Stimulated activated effector memory CD8-positive, alpha-beta T cell treated with anti-CD3 and anti-CD28 coated beads, Interleukin-12 subunit alpha, Interleukin-12 subunit beta, amount 100 ng/mL, for 72 hours (primary cell): ENCODE measurements around the gene CD177.

Source experiments
- ATAC-seq: fragments of 150-1000 bp; cut with Tn5 transposase; 2 replicates; pipeline ENCODE4 v1.10.0; 2021
- DNase-seq, 2 donors: peaks; one replicate each; pipeline ENCODE4 v3.0.0; 2021 to 2022; ENCODE audit warnings: low spot score in 2 of 2
- H3K27ac Mint-ChIP-seq: one replicate; pipeline ENCODE4 v1.8.0; 2022; ENCODE audit warnings: mild to moderate bottlenecking, mixed read lengths
- H3K36me3 Mint-ChIP-seq: one replicate; pipeline ENCODE4 v1.8.0; 2022; ENCODE audit warnings: mild to moderate bottlenecking, mixed read lengths
- H3K4me1 Mint-ChIP-seq: one replicate; pipeline ENCODE4 v1.8.0; 2022; ENCODE audit warnings: mixed read lengths
- H3K4me3 Mint-ChIP-seq: one replicate; pipeline ENCODE4 v1.8.0; 2022; ENCODE audit warnings: mild to moderate bottlenecking, mixed read lengths
- H3K9me3 Mint-ChIP-seq: one replicate; pipeline ENCODE4 v1.8.0; 2022; ENCODE audit warnings: mixed read lengths

The CD177 gene, protein sequence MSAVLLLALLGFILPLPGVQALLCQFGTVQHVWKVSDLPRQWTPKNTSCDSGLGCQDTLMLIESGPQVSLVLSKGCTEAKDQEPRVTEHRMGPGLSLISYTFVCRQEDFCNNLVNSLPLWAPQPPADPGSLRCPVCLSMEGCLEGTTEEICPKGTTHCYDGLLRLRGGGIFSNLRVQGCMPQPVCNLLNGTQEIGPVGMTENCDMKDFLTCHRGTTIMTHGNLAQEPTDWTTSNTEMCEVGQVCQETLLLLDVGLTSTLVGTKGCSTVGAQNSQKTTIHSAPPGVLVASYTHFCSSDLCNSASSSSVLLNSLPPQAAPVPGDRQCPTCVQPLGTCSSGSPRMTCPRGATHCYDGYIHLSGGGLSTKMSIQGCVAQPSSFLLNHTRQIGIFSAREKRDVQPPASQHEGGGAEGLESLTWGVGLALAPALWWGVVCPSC

DNA sequence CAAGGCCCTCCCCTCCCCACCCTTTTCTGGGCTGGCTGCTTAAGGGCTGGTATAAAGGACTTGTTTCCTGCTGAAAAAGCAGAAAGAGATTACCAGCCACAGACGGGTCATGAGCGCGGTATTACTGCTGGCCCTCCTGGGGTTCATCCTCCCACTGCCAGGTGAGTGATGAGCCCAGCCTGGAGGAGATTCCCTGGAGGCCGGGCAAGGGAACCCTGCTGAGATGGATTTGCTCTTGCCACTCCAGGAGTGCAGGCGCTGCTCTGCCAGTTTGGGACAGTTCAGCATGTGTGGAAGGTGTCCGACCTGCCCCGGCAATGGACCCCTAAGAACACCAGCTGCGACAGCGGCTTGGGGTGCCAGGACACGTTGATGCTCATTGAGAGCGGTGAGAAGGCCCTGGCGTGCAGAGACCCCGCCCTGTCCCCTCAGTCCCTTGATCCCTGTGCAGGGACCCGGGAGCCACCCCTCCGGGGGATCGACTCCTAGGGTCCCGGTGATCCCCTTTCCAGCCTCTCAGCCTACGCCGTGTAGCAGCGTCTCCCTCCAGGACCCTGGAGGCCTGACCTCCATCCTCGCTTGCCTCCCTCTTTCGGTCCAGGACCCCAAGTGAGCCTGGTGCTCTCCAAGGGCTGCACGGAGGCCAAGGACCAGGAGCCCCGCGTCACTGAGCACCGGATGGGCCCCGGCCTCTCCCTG, at the start of gene CD177:
CD177 (plus strand) TSS at position 81 of the 699 bp plus-strand sequence; CDS start at position 110, 29 bp downstream.
- Mint-ChIP-seq H3K4me3 (no peak within 1 kb of the TSS), H3K4me1 (no peaks in the 10 kb centered on the region), H3K36me3 (no peaks in the 10 kb centered on the region), H3K9me3 (no peaks in the 10 kb centered on the region), H3K27ac (no peak within 1 kb of the TSS)
- ATAC-seq: no peak
- no peak for DNase-seq

DNA sequence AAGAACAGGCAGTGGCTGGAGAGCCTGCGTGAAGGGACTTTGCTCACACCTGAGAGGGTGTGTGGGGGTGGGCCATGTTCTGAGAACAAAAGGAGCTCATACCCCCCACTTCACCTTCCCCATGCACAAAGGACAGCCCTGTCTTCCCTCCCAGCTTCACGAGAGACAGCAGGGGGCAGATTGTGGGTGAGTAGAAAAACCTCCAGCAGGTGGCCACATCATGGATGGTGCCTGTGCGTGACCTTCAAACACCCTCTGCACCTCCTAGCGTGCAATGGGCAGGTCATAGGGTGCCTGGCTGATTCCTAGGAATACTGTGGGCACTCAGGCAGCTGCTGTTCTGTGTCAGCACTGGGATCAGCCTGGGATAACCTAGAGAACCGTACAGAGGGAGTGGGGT, 47.8 kb upstream of the CD177 start:
- no peaks in the 10 kb centered on the region for H3K9me3 Mint-ChIP-seq
- no peak overlapping the region for H3K27ac Mint-ChIP-seq
- DNase-seq: no peak

DNA sequence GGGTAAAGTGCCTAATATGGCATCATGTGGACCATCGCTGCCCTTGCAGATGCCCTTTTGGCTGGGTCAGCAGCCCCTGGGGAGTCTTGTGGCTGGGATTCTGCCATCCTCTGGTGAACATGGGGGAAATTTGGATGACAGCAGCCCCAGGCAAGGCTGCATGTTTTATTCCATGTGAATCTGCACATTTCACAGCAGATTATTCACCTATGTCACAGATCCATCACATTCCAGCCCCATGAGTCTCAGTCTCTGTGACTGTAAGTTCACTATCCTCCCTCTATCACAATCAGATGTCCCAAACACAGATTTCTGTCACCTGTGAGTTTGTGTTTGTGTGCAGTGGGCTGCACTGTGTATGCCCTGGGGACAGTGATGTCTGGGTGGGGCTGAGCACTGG, 47.4 kb upstream of the CD177 start:
- H3K9me3 Mint-ChIP-seq: no peaks in the 10 kb centered on the region
- ATAC-seq (no peak), DNase-seq (no peak)
- H3K4me1 Mint-ChIP-seq: no peaks in the 10 kb centered on the region
- H3K36me3 Mint-ChIP-seq: no peaks in the 10 kb centered on the region
- no peak overlapping the region for H3K4me3 Mint-ChIP-seq
- H3K27ac Mint-ChIP-seq: no peak overlapping the region

More for the DNA sequence above, 47.8 kb upstream of the CD177 start:
- no peak overlapping the region for H3K4me3 Mint-ChIP-seq
- no peaks in the 10 kb centered on the region for H3K36me3 Mint-ChIP-seq
- ATAC-seq: no peak
- no peaks in the 10 kb centered on the region for H3K4me1 Mint-ChIP-seq

DNA sequence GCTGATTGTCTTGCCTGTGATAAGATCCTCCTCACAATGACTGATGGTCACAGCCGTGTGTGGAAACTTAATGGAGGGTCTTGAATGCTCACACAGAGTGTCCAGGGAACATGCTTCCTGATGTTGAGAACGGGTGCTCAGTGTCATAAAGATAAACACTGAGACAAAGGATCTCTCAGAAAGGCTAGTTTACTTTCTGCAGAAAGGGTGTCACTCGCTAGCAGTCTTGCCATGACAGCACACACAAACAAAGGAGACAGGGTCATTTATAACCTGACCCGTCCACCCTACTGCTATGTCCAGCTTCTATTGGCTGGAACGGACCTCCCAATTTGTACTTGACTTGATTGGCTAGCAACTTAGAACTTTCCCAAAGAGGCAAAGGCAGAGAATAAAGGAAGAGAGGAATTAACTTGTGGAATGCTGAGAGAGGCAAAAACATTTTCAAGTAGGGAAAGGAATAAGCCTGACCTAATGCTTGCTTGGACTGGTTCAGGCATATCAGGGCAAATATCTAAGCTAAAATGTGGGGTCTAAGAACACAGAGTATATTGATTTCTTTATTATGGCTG, 45.2 kb upstream of the CD177 start:
- Mint-ChIP-seq H3K27ac (no peak overlapping the region), H3K9me3 (no peaks in the 10 kb centered on the region), H3K36me3 (no peaks in the 10 kb centered on the region), H3K4me1 (no peaks in the 10 kb centered on the region), H3K4me3 (no peak overlapping the region)
- no peak for ATAC-seq
- DNase-seq: no peak

DNA sequence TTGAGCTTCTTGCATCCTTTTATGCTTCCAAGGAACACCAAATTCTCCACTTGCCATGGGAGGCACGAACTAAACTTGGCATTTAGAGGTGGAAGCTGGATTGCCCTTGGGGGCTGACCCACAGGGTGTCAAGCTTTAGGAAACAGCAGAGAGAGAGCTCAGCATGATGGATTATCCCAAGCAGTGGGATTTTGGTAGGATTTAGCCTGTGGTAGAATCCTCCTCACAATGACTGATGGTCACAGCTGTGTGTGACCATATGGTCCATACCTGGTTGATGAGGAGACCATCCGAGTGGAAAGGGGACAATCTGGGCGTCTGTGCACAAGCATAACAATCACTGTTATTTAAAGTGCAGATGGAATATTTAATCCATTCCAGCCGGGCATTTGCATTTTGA, 44.0 kb upstream of the CD177 start:
- H3K27ac Mint-ChIP-seq: no peak overlapping the region
- no peaks in the 10 kb centered on the region for H3K36me3 Mint-ChIP-seq
- H3K9me3 Mint-ChIP-seq: no peaks in the 10 kb centered on the region
- ATAC-seq (no peak), DNase-seq (no peak)
- no peak overlapping the region for H3K4me3 Mint-ChIP-seq
- H3K4me1 Mint-ChIP-seq: no peaks in the 10 kb centered on the region

DNA sequence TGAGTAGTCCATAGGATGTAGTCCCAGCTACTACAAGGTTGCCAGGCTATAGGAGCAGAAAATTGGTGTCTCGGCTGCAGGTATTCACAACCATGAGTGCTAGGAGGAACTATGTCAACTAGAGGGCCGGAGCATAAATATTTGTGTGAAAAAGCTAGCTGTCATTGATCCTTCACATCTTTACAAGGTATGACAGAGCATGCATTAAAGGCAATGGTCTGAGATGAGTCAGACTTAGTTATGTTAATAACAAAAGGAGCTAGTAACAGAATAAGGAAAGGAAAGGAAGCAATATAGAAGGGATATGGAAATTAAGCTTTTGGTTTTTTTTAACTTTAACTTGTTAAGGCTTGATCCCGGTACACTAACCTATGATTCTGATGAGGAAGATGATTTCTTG, 43.3 kb upstream of the CD177 start:
- no peak for DNase-seq

DNA sequence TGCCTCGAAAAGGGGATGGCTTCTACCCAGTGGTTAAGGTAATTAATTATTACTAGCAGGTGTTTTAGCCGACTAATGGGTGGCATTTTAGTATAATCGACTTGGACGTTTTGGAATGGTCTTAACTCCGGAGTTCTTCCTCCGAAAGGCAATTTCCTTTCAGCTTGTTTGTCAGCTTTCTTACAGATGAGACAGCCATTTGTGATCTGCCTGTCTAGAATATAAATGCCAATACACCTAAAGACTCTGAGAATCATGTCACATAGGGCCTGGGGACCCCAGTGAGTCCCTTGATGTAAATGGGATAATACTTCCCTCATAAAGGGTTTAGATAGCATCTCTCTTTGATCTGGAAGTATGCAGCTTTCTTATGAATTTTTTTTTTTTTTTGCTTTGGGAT, 42.2 kb upstream of the CD177 start:
- no peak overlapping the region for H3K4me3 Mint-ChIP-seq
- no peak for ATAC-seq
- H3K27ac Mint-ChIP-seq: no peak overlapping the region
- no peaks in the 10 kb centered on the region for H3K9me3 Mint-ChIP-seq
- no peaks in the 10 kb centered on the region for H3K36me3 Mint-ChIP-seq
- H3K4me1 Mint-ChIP-seq: no peaks in the 10 kb centered on the region
- no peak for DNase-seq

More for the DNA sequence above, 43.3 kb upstream of the CD177 start:
- no peaks in the 10 kb centered on the region for H3K4me1 Mint-ChIP-seq
- no peaks in the 10 kb centered on the region for H3K9me3 Mint-ChIP-seq
- H3K27ac Mint-ChIP-seq: no peak overlapping the region
- no peaks in the 10 kb centered on the region for H3K36me3 Mint-ChIP-seq
- H3K4me3 Mint-ChIP-seq: no peak overlapping the region
- ATAC-seq: no peak

DNA sequence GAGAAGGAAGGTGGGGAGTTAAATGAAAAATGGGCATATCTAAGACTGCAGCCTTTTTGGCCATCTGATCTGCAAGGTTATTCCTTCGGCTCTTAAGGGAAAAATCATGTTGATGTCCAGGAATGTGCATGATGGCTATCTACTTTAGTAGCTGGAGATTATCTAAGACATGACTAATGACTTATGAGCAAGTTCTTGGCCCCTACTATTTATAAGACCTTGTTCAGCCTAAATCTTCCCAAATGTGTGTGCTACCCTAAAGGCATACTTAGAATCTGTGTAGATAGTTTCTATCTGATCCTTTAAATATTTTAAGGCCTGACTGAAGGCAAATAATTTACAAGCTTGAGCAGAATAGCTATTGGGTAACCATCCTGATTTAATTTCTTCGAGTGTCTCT, 41.8 kb upstream of the CD177 start:
- Mint-ChIP-seq H3K4me3 (no peak overlapping the region), H3K36me3 (no peaks in the 10 kb centered on the region), H3K27ac (no peak overlapping the region), H3K9me3 (no peaks in the 10 kb centered on the region), H3K4me1 (no peaks in the 10 kb centered on the region)
- DNase-seq: no peak
- ATAC-seq: no peak

DNA sequence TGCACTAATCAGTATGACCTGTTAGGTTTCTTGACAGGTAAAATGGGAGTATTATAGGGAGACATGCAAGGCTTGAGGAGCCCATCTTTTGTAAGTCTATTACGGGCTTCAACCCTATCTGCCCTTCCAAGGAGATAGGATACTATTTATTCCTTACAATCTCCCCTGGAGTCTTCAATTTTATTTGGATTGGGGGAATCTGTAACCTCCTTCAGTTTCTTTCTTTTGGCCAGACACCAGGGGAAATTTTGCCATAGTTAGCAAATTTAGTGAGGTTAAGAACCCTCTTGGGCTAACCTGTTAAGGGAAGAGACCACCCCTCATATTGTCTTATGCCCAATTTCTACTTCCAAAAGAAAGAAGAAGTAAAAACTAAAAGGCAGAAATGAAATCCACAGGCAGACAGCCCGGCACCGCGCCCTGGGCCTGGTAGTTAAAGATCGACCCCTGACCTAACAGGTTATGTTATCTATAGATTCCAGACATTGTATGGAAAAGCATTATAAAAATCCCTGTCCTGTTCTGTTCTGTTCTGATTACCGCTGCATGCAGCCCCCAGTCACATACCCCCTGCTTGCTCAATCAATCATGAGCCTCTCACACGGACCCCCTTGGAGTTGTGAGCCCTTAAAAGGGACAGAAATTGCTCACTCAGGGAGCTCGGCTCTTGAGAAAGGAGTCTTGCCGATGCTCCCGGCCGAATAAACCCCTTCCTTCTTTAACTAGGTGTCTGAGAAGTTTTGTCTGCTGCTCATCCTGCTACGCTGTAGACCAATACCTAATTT, 39.6 kb upstream of the CD177 start:
- Mint-ChIP-seq H3K36me3 (no peaks in the 10 kb centered on the region), H3K4me3 (no peak overlapping the region), H3K9me3 (no peaks in the 10 kb centered on the region), H3K4me1 (no peaks in the 10 kb centered on the region), H3K27ac (no peak overlapping the region)
- no peak for ATAC-seq
- DNase-seq: no peak

DNA sequence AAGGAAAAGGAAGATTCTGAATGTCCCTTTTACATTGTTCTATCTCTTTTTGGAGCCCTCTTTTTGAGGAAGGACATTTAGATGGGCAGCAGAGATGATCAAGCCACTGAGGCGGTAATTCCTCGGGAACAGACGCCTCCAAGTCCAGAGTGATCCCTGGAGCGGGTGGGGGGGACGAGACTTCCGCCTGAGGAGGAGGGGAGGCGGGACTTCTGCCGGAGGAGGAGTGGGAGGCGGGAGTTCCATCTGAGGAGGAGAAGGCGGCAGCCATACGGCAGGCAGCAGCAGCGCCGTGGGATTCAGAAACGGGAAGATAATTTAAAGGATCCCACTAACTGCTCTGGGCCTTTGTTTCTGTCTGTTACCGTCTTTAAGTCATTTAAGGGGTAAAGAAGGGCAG, 37.6 kb upstream of the CD177 start:
- Mint-ChIP-seq H3K27ac (no peak overlapping the region), H3K9me3 (no peaks in the 10 kb centered on the region), H3K4me3 (no peak overlapping the region), H3K36me3 (no peaks in the 10 kb centered on the region), H3K4me1 (no peaks in the 10 kb centered on the region)
- DNase-seq (no peak), ATAC-seq (no peak)

DNA sequence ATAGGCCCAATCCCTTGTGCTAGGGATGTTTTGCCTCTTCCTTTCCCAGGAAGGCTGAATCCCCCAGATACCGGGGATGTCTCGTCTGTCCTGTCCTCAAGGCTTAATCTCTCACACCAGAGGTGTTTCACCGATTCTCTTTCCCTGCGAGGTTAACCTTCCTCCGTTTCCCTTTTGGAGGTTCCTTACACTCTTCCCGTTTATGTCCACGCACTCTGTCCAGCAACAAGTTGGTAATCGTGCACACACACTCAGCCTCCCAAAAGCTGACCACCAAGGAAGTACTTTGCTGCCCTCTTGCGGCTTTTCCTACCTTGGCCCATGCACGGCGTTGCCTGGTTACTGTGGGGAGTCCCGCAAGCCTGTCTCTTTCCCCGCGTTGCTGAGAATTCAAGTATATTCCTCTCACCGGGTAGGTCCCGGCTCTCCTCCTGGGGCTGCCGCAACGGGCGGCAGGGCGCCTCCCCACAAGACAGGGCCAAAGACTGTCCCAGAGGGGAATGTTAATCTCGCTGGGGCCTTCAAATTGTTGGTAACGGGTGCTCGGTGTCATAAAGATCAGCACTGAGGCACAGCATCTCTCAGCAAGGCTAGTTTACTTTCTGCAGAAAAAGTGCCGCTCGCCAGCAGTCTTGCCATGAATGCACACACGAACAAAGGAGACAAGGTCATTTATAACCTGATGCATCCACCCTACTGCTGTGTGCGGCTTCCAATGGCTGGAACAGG, 36.7 kb upstream of the CD177 start:
- no peak for DNase-seq
- Mint-ChIP-seq H3K36me3 (no peaks in the 10 kb centered on the region), H3K27ac (no peak overlapping the region), H3K4me1 (no peaks in the 10 kb centered on the region), H3K9me3 (no peaks in the 10 kb centered on the region), H3K4me3 (no peak overlapping the region)
- ATAC-seq: no peak

DNA sequence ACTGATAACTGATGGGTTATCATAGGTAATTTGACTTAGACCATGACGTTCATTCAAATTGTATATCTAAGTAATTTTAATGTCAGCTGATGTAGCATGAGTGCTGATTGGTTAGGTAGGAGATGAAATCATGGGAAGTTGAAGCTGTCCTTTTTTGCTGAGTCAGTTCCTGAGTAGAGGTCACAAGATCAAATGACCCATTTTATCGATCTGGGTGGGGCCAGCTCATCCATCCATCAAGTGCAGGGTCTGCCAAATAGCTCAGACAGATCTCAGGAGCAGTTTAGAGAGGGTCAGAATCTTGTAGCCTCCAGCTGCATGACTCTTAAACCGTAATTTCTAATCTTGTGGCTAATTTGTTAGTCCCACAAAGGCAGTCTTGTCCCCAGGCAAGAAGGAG, 35.3 kb upstream of the CD177 start:
- Mint-ChIP-seq H3K36me3 (no peaks in the 10 kb centered on the region), H3K4me1 (no peaks in the 10 kb centered on the region), H3K9me3 (no peaks in the 10 kb centered on the region), H3K27ac (no peak overlapping the region), H3K4me3 (no peak overlapping the region)
- DNase-seq: no peak
- ATAC-seq: no peak

DNA sequence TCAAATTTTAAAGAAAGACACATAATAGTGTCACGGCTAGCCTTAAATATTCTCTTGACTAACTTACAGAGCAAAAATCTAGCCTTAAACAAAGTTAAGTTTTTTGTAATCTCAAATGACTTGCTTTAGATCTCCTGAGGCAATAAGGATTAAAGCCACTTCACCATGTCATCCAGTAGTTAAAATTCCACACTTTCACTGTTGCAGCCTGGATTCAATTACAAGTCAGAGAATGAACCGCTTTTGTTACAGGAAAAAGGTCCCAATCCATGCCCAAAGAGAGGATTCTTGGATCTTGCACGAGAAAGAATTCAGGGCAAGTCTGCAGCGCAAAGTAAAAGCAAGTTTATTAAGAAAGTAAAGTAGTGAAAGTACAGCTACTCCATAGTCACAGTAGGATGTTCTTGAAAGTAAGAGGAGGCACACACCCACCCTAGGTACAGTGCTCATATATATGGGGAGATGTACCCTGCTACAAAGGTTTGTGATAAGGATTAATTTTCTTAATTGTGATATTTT, 34.6 kb upstream of the CD177 start:
- Mint-ChIP-seq H3K27ac (no peak overlapping the region), H3K4me3 (no peak overlapping the region)

DNA sequence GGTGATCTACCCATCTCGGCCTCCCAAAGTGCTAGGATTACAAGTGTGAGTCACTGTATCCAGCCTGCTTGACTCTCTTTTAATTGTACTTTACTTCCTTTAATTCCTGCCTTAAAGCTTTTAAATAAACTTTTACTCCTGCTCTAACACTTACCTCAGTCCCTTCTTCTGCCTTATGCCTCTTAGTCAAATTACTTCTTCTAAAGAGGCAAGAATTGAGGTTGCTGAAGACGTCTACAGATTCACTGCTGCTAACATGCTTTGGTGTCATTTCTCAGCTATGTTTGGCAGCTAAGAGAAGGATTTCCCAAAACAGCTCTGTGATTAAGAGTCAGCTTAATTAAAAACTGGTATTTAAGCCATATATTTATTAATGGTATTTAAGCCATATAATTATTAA, 32.9 kb upstream of the CD177 start:
- H3K36me3 Mint-ChIP-seq: no peaks in the 10 kb centered on the region
- DNase-seq (no peak), ATAC-seq (no peak)
- no peaks in the 10 kb centered on the region for H3K9me3 Mint-ChIP-seq
- H3K27ac Mint-ChIP-seq: no peak overlapping the region
- no peak overlapping the region for H3K4me3 Mint-ChIP-seq
- H3K4me1 Mint-ChIP-seq: no peaks in the 10 kb centered on the region

More for the DNA sequence above, 34.6 kb upstream of the CD177 start:
- no peaks in the 10 kb centered on the region for H3K36me3 Mint-ChIP-seq
- H3K4me1 Mint-ChIP-seq: no peaks in the 10 kb centered on the region
- ATAC-seq (no peak), DNase-seq (no peak)
- no peaks in the 10 kb centered on the region for H3K9me3 Mint-ChIP-seq
